Left lung (tissue), 10 donors: ENCODE data around the gene FXYD3. TPM values are rescaled to one million over a fixed set of nuclear protein-coding genes. Genes with fewer than 3 reads are reported as not detected.
A peak's percentile ranks its signal among the peaks of the same experiment; 100 is the strongest.

Experiments
- ATAC-seq: fragments of 200-7000 bp; cut with Tn5 transposase; one replicate; pipeline ENCODE4 v1.9.1; 2020; ENCODE audit warnings: moderate library complexity
- DNase-seq, 4 donors: peaks; one replicate each; pipeline ENCODE4 v3.0.0-alpha.2; 2013 to 2020
- H3K27ac ChIP-seq, 2 donors: fragments of 200-600 bp; sonication (generic) in 1 of 2; one replicate each; pipeline versions ENCODE4 v1.5.0 to v1.8.0; 2020 to 2021
- H3K27me3 ChIP-seq, 2 donors: fragments of 200-600 bp; sonication (generic) in 1 of 2; one replicate each; pipeline versions ENCODE4 v1.5.0 to v1.8.0; 2020 to 2021
- H3K36me3 ChIP-seq, 2 donors: fragments of 200-600 bp; sonication (generic) in 1 of 2; one replicate each; pipeline versions ENCODE4 v1.5.0 to v1.8.0; 2020 to 2021
- H3K4me1 ChIP-seq, 2 donors: fragments of 200-600 bp; one replicate each; pipeline ENCODE4 v1.8.0; 2021
- H3K4me3 ChIP-seq, 2 donors: fragments of 200-600 bp; sonication (generic) in 1 of 2; one replicate each; pipeline versions ENCODE4 v1.5.0 to v1.8.0; 2020 to 2021; ENCODE audit warnings: mild to moderate bottlenecking in 1 of 2
- H3K9me3 ChIP-seq, 2 donors: fragments of 200-600 bp; sonication (generic) in 1 of 2; one replicate each; pipeline versions ENCODE4 v1.5.0 to v1.8.0; 2020 to 2021
- intact Hi-C, 2 donors: fragments of 100-400 bp; cut with DNase I; formaldehyde crosslinking; loops; one replicate each; pipeline versions ENCODE4 v1.11.2 to v1.14.2; 2022
- polyA plus RNA-seq, 6 donors: library from polyadenylated mRNA; unstranded; fragments of 120-200 nt; gene quantifications; one replicate each; pipeline ENCODE4 v1.2.1, GENCODE V29; 2013; ENCODE audit not compliant: insufficient read length in 6 of 6
- total RNA-seq, 2 donors: library from RNA; stranded (reverse); fragmentation: NEBNext Ultra II Directional; extraction: Animal tissue kit (Norgen Biotek cat#: 25700); gene quantifications; one replicate each; pipeline ENCODE4 v1.2.1, GENCODE V29; 2021
- TF ChIP-seq, protein P1 (sequence below), 2 donors: fragments of 200-600 bp; sonication (generic) in 1 of 2; IDR thresholded peaks; one replicate each; pipeline versions ENCODE4 v1.5.0 to v1.8.0; 2021; ENCODE audit warnings: antibody characterized with exemption in 2 of 2
- donor health status: DM: no; HTN: yes; CAD: no.
- donor health status: DM: no; HTN: no; CAD: no.

FXYD3 gene
- total and polyA plus RNA-seq, 8 donors, result 17.5 to 207 (median 27.1) TPM

DNA sequence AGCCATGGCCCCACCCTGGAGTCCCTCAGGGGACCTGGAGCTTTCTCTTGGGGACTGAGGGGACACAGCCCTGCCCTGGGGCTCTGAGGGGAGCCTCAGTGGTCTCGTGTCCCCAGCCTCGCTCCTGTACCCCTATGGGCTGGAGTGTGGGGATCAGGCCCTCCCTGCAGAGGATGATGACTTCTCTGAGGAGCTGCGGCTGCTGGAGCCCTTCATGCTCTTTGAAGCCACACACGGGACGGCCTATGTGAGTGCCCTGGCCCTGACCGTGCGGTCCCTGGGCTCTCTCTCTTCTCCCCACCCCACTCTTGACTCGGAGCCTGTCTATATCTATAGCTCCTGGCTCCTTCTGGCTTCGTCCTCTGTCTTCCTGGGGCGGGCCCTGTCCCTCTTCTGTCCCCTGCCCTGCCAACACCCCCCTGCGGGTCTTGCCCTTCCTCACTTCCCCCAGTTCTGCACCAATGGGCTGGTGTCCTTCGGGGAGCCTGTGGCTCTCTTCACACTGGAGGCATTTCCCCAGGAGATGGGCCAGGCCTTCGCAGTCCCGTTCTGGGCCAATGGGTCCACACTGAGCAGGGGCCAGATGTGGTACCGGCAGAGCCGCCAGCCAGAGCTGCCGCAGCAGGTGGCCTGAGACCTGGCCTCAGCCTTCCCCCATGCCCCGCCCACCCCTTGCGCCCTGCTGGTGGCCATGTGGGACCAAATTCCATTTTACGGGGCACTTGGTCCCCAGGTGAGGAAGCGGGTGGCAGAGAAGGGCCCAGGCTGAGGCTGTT lies 41.0 kb upstream of the FXYD3 start:
- H3K27me3 ChIP-seq, result no peaks in the 10 kb centered on the region
- TF ChIP-seq, protein P1, sequence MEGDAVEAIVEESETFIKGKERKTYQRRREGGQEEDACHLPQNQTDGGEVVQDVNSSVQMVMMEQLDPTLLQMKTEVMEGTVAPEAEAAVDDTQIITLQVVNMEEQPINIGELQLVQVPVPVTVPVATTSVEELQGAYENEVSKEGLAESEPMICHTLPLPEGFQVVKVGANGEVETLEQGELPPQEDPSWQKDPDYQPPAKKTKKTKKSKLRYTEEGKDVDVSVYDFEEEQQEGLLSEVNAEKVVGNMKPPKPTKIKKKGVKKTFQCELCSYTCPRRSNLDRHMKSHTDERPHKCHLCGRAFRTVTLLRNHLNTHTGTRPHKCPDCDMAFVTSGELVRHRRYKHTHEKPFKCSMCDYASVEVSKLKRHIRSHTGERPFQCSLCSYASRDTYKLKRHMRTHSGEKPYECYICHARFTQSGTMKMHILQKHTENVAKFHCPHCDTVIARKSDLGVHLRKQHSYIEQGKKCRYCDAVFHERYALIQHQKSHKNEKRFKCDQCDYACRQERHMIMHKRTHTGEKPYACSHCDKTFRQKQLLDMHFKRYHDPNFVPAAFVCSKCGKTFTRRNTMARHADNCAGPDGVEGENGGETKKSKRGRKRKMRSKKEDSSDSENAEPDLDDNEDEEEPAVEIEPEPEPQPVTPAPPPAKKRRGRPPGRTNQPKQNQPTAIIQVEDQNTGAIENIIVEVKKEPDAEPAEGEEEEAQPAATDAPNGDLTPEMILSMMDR (IDR thresholded peaks at IDR 0.05), result no peak
- ATAC-seq (no peak), DNase-seq (no peak)
- H3K36me3 ChIP-seq, result no peaks in the 10 kb centered on the region
- H3K9me3 ChIP-seq, result peaks cover 0 to 9% of the 10 kb centered on the region in 2 donors
- no peak overlapping the region for H3K27ac ChIP-seq
- H3K4me3 ChIP-seq, result no peak overlapping the region
- no peaks in the 10 kb centered on the region for H3K4me1 ChIP-seq
- intact Hi-C loops, result no loop called here

DNA sequence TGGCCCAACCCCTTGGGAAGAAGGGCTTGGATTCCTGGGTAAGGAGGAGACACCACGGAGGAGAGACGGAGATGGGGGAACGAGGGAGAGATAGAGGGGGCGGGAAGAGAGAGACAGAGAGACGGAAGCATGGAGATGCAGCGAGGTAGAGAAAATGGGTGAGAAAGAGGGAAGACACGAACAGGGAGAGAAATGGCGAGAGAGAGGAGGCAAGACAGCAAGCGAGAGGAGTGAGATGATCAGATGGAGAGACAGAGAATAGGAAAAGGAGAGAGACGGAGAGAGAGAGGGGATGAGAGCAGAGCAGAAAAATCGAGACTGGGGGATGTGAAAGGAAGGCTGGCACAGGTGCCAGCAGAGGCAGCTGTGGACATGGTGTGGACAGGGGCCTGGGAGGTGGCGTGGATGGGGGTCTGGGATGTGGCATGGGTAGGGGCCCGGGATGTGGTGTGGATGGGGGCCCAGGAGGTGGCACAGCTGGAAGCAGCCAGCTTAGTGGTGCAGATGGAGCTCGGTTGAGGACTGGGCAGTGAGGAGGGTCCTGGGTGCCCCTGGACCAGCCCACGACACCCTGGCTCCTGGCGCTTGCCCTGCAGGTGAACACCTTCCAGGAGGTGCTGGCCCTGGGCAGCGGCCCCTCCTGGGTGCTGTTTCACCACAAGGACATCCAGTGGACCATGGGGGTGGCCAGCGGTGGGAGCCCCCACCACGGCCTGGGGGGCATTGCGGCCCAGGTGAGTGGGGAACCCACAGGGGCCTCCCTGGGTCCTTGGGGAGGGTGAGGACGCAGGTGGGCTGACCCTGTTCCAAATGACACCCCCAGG lies 40.2 kb upstream of the FXYD3 start:
- Histone ChIP-seq H3K27me3 (no peaks in the 10 kb centered on the region), H3K4me3 (no peak overlapping the region), H3K36me3 (no peaks in the 10 kb centered on the region), H3K27ac (no peak overlapping the region), H3K9me3 (peaks cover 0 to 4% of the 10 kb centered on the region in 2 donors), H3K4me1 (no peaks in the 10 kb centered on the region)
- TF ChIP-seq, protein P1 (IDR thresholded peaks at IDR 0.05), result no peak
- DNase-seq (peak in 1 of 4 donors; percentile 69), ATAC-seq (no peak)
- intact Hi-C loops, result no loop called here

DNA sequence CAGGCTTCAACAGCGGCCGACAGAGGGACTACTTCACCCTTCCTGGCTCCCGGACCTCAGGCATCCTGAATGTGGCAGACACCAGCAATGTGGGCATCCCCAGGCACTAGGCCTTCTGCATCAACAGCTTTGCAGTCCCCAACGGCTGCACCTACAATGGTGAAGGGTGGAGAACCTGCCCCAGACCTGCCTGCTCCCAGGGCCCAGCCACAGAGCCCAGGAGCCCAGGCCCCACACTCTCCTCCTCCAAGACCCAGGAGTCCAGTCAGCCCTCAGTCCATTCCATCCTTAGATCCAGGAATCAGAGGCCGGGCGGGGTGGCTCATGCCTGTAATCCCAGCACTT lies 39.6 kb upstream of the FXYD3 start:
- TF ChIP-seq, protein P1 (IDR thresholded peaks at IDR 0.05), result no peak
- DNase-seq, result no peak
- no peaks in the 10 kb centered on the region for H3K9me3 ChIP-seq
- no peaks in the 10 kb centered on the region for H3K36me3 ChIP-seq
- H3K4me1 ChIP-seq, result no peaks in the 10 kb centered on the region
- intact Hi-C loops, result no loop called here
- no peak overlapping the region for H3K27ac ChIP-seq
- H3K27me3 ChIP-seq, result no peaks in the 10 kb centered on the region
- no peak for ATAC-seq
- H3K4me3 ChIP-seq, result no peak overlapping the region

DNA sequence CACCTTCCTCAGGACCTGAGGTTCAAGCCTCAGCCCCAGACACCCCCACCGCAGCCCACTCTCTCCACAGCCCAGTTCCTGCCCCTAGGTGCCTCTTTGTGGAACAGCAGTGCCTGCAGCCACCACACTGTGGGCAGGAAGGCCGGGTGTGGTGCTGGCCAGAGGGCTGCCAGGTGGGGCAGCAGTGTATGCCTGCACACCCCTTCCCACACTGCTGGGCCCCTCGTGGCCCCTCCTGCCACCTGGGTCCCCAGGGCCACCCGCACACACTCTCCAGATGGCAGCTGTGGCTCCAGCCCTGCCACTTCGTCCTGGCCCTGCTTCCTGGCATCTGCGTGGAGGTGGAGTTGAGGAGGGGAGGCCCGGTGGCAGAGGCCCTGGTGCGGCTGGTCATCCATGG lies 39.0 kb upstream of the FXYD3 start:
- H3K27ac ChIP-seq, result no peak overlapping the region
- no peak for ATAC-seq
- DNase-seq, result no peak
- no peaks in the 10 kb centered on the region for H3K27me3 ChIP-seq
- TF ChIP-seq, protein P1 (IDR thresholded peaks at IDR 0.05), result no peak
- H3K4me1 ChIP-seq, result no peaks in the 10 kb centered on the region
- no peaks in the 10 kb centered on the region for H3K9me3 ChIP-seq
- intact Hi-C loops, result no loop called here
- H3K36me3 ChIP-seq, result no peaks in the 10 kb centered on the region
- H3K4me3 ChIP-seq, result no peak overlapping the region
